H1 (cell line): Measurements from ENCODE around the gene ODC1. TPM values are rescaled to one million over a fixed set of nuclear protein-coding genes. Genes with fewer than 3 reads are reported as not detected.

Source experiments
- CTCF ChIA-PET: fragments of 300-600 bp; sonication (Branson Sonifier 250); formaldehyde crosslinking; loops from one replicate; lab custom pipeline; 2021; ENCODE audit not compliant: partially characterized antibody; lab: Charles Lee
- POLR2A ChIA-PET: fragments of 300-600 bp; sonication (Branson Sonifier 250); formaldehyde crosslinking; loops from one replicate; lab custom pipeline; 2021; ENCODE audit warnings: inconsistent platforms; ENCODE audit not compliant: partially characterized antibody; lab: Charles Lee
- DNase-seq, 2 experiments: peaks; one replicate each; pipeline versions ENCODE4 v3.0.0 to v3.0.0-alpha.2; 2010 to 2022; ENCODE audit warnings: low spot score in 2 of 2, low read depth in 1 of 2, mixed read lengths in 1 of 2
- FAIRE-seq: peaks from 2 replicates; lab custom pipeline; 2011; peaks lifted over from hg19 to GRCh38; lab: Jason Lieb, UNC
- H2AFZ ChIP-seq: 2 replicates; pipeline ENCODE4 v1.8.1; 2012; ENCODE audit warnings: low read length, inconsistent platforms
- H2AK5ac ChIP-seq: 2 replicates; pipeline ENCODE4 v1.6.1; 2013; ENCODE audit warnings: low read depth, low read length
- H2BK120ac ChIP-seq: replicated peaks from 2 replicates; pipeline ENCODE3; 2013; ENCODE audit warnings: low read depth, low read length, inconsistent platforms
- H2BK12ac ChIP-seq: 2 replicates; pipeline ENCODE4 v1.6.1; 2013; ENCODE audit warnings: low read depth, low read length
- H2BK15ac ChIP-seq: 2 replicates; pipeline ENCODE4 v1.6.1; 2013; ENCODE audit warnings: low read length
- H2BK20ac ChIP-seq: 2 replicates; pipeline ENCODE4 v1.6.1; 2013; ENCODE audit warnings: low read length
- H2BK5ac ChIP-seq: 2 replicates; pipeline ENCODE4 v1.6.1; 2013; ENCODE audit warnings: low read depth, low read length
- H3K14ac ChIP-seq: 2 replicates; pipeline ENCODE4 v1.6.1; 2013; ENCODE audit warnings: inconsistent platforms; ENCODE audit not compliant: insufficient read length
- H3K18ac ChIP-seq: 2 replicates; pipeline ENCODE4 v1.6.1; 2013; ENCODE audit warnings: low read length; ENCODE audit errors: extremely low read depth
- H3K23ac ChIP-seq: 2 replicates; pipeline ENCODE4 v1.6.1; 2013; ENCODE audit warnings: inconsistent platforms; ENCODE audit not compliant: insufficient read length
- H3K23me2 ChIP-seq: 2 replicates; pipeline ENCODE4 v1.6.1; 2013; ENCODE audit warnings: low read depth, low read length
- H3K27ac ChIP-seq: 2 replicates; pipeline ENCODE4 v1.6.1; 2011; ENCODE audit warnings: low read depth, low read length, inconsistent platforms
- H3K27me3 ChIP-seq, 4 experiments: replicated peaks in 1 of 4; 1 replicate in 1 of 4; 2 replicates in 3 of 4; pipeline versions ENCODE4 v1.6.1 to v1.8.1; 2011 to 2013; ENCODE audit warnings: low read length in 3 of 4, mild to moderate bottlenecking in 3 of 4, inconsistent platforms in 2 of 4, mixed read lengths in 2 of 4, moderate library complexity in 1 of 4; ENCODE audit not compliant: control insufficient read depth in 3 of 4, insufficient read depth in 3 of 4; ENCODE audit errors: extremely low read depth in 1 of 4
- H3K36me3 ChIP-seq, 4 experiments: 2 replicates each; pipeline versions ENCODE4 v1.6.1 to v1.8.1; 2011 to 2013; ENCODE audit warnings: mild to moderate bottlenecking in 4 of 4, low read length in 3 of 4, moderate library complexity in 2 of 4, control low read depth in 1 of 4, inconsistent platforms in 1 of 4; ENCODE audit not compliant: insufficient read depth in 4 of 4, control insufficient read depth in 2 of 4
- H3K4ac ChIP-seq: replicated peaks from 2 replicates; pipeline ENCODE3; 2013; ENCODE audit warnings: low read length, low read depth, mixed read lengths, inconsistent platforms; ENCODE audit not compliant: insufficient read length
- H3K4me1 ChIP-seq, 4 experiments: replicated peaks in 1 of 4; 1 replicate in 1 of 4; 2 replicates in 3 of 4; pipeline versions ENCODE4 v1.6.1 to v1.8.1; 2011 to 2013; ENCODE audit warnings: low read length in 3 of 4, inconsistent platforms in 2 of 4, mixed read lengths in 1 of 4; ENCODE audit not compliant: insufficient read depth in 4 of 4, control insufficient read depth in 3 of 4
- H3K4me2 ChIP-seq, 2 experiments: 2 replicates each; pipeline versions ENCODE4 v1.6.1 to v1.8.1; 2011 to 2013; ENCODE audit warnings: low read depth in 2 of 2, low read length in 2 of 2, control low read depth in 1 of 2, inconsistent platforms in 1 of 2, mild to moderate bottlenecking in 1 of 2; ENCODE audit not compliant: insufficient read depth in 1 of 2
- H3K4me3 ChIP-seq, 4 experiments: fragments of 200-600, 300-600 bp in 1 of 4; sonication (generic), shearing (Covaris generic), sonication (Bioruptor Twin) in 1 of 4; 2 replicates each; pipeline versions ENCODE4 v1.5.1 to v1.8.1; 2011 to 2016; ENCODE audit warnings: low read length in 4 of 4, low read depth in 3 of 4, control low read depth in 2 of 4, inconsistent platforms in 2 of 4, mild to moderate bottlenecking in 2 of 4, mixed read lengths in 1 of 4, moderate library complexity in 1 of 4; ENCODE audit not compliant: insufficient read depth in 2 of 4; ENCODE audit errors: extremely low read depth in 1 of 4
- H3K56ac ChIP-seq: replicated peaks from 2 replicates; pipeline ENCODE3; 2013; ENCODE audit warnings: low read depth, mild to moderate bottlenecking, mixed read lengths, low read length, inconsistent platforms; ENCODE audit not compliant: insufficient read length
- H3K79me1 ChIP-seq: 2 replicates; pipeline ENCODE4 v1.6.1; 2013; ENCODE audit warnings: low read depth, low read length, control low read depth
- H3K79me2 ChIP-seq, 2 experiments: 2 replicates each; pipeline versions ENCODE4 v1.6.1 to v1.8.1; 2012 to 2013; ENCODE audit warnings: low read length in 2 of 2, mild to moderate bottlenecking in 2 of 2, inconsistent platforms in 1 of 2; ENCODE audit not compliant: insufficient read depth in 2 of 2, control insufficient read depth in 1 of 2
- H3K9ac ChIP-seq, 4 experiments: replicated peaks in 1 of 4; 1 replicate in 1 of 4; 2 replicates in 3 of 4; pipeline versions ENCODE4 v1.6.1 to v1.8.1; 2011 to 2013; ENCODE audit warnings: low read depth in 3 of 4, low read length in 3 of 4, control low read depth in 2 of 4, mild to moderate bottlenecking in 2 of 4, moderate library complexity in 2 of 4, inconsistent platforms in 1 of 4; ENCODE audit errors: extremely low read depth in 1 of 4
- H3K9me3 ChIP-seq, 2 experiments: 2 replicates each; pipeline versions ENCODE4 v1.6.1 to v1.8.1; 2012 to 2013; ENCODE audit warnings: mild to moderate bottlenecking in 2 of 2, moderate library complexity in 2 of 2, control low read depth in 1 of 2, inconsistent platforms in 1 of 2, low read depth in 1 of 2, low read length in 1 of 2, mixed read lengths in 1 of 2; ENCODE audit not compliant: insufficient read depth in 2 of 2
- H4K20me1 ChIP-seq, 2 experiments: replicated peaks in 1 of 2; 2 replicates each; pipeline versions ENCODE3 to v1.8.1; 2011 to 2013; ENCODE audit warnings: inconsistent platforms in 2 of 2, low read length in 2 of 2, mild to moderate bottlenecking in 1 of 2; ENCODE audit not compliant: insufficient read depth in 2 of 2, control insufficient read depth in 1 of 2
- H4K5ac ChIP-seq: 2 replicates; pipeline ENCODE4 v1.6.1; 2013; ENCODE audit warnings: low read length, low read depth, mixed read lengths, inconsistent platforms; ENCODE audit not compliant: insufficient read length
- H4K8ac ChIP-seq: 2 replicates; pipeline ENCODE4 v1.8.0; 2013; ENCODE audit warnings: mild to moderate bottlenecking, moderate library complexity, low read length, inconsistent platforms; ENCODE audit not compliant: insufficient read depth; ENCODE audit errors: extremely low read depth
- H4K91ac ChIP-seq: replicated peaks from 2 replicates; pipeline ENCODE3; 2013; ENCODE audit warnings: low read length, mixed read lengths, inconsistent platforms; ENCODE audit not compliant: insufficient read length
- BRCA1 ChIP-seq: IDR thresholded peaks from 2 replicates; pipeline ENCODE4 v1.6.1; 2012; ENCODE audit warnings: low read depth, low read length, improper control_type of control experiment
- CBX5 ChIP-seq: fragments of 300-800, 300-1000 bp; sonication (generic); IDR thresholded peaks from 2 replicates; pipeline ENCODE4 v1.7.1; 2016; ENCODE audit warnings: antibody characterized with exemption, low read length, low read depth
- JUND ChIP-seq: IDR thresholded peaks from 2 replicates; pipeline ENCODE4 v1.6.1; 2011; ENCODE audit warnings: mild to moderate bottlenecking, improper control_type of control experiment, low read length
- SP1 ChIP-seq: IDR thresholded peaks from 2 replicates; pipeline ENCODE4 v1.6.1; 2011; ENCODE audit warnings: low read depth, low read length
- SP2 ChIP-seq: IDR thresholded peaks from 2 replicates; pipeline ENCODE4 v1.6.1; 2012; ENCODE audit warnings: mild to moderate bottlenecking, low read length, inconsistent platforms
- SRF ChIP-seq: IDR thresholded peaks from 2 replicates; pipeline ENCODE4 v1.6.1; 2011; ENCODE audit warnings: mild to moderate bottlenecking, low read depth, low read length, moderate library complexity
- ZNF274 ChIP-seq: IDR thresholded peaks from 2 replicates; pipeline ENCODE4 v1.7.0; 2012; ENCODE audit warnings: low read length, borderline replicate concordance; ENCODE audit errors: extremely low read depth
- WGBS, 2 experiments: shearing (Covaris generic) in 1 of 2; methylation state at CpG; one replicate each; pipeline versions ENCODE4 v1.1.6 to v1.1.7; 2013 to 2015; ENCODE audit warnings: low lambda C conversion rate in 2 of 2, mixed read lengths in 2 of 2, inconsistent platforms in 1 of 2, low coverage in 1 of 2, missing lambda C conversion rate in 1 of 2; ENCODE audit not compliant: insufficient replicate concordance in 2 of 2, insufficient coverage in 1 of 2, insufficient read length in 1 of 2; ENCODE audit errors: extremely low coverage in 1 of 2, missing lambda C conversion rate in 1 of 2; 5-methylcytosine and 5-hydroxymethylcytosine counted together
- polyA plus RNA-seq, 7 experiments: library from polyadenylated mRNA; depleted of rRNA in 3 of 7; stranded (reverse) in 5 of 7; unstranded in 2 of 7; fragments of >200 nt in 5 of 7; fragments of 200-250 nt in 2 of 7; gene quantifications; 1 replicate in 5 of 7; 2 replicates in 1 of 7; 4 replicates in 1 of 7; pipeline versions ENCODE4 v1.2.1 to v1.2.3, GENCODE V29; 2011 to 2013; ENCODE audit warnings: missing spikeins in 2 of 7, mixed read lengths in 2 of 7
- total RNA-seq: library from RNA; stranded (reverse); fragmentation: NEBNext Ultra II Directional; extraction: Animal tissue kit (Norgen Biotek cat#: 25700); gene quantifications from 2 replicates; pipeline ENCODE4 v1.2.1, GENCODE V29; 2021
- TF ChIP-seq, protein P1 (sequence below), 3 experiments: IDR thresholded peaks; 1 replicate in 2 of 3; 2 replicates in 1 of 3; pipeline versions ENCODE4 v1.5.1 to v1.6.1; 2011; ENCODE audit warnings: low read length in 3 of 3, mild to moderate bottlenecking in 3 of 3, inconsistent platforms in 2 of 3, low read depth in 1 of 3, moderate library complexity in 1 of 3; ENCODE audit not compliant: insufficient read depth in 1 of 3; ENCODE audit errors: control extremely low read depth in 1 of 3

Gene ODC1
- total and polyA plus RNA-seq, 2 of the 8 experiments (the other 6 are each of a cell fraction or from before 2014, with no cell fraction given), result 57.2 to 76.7 TPM

DNA sequence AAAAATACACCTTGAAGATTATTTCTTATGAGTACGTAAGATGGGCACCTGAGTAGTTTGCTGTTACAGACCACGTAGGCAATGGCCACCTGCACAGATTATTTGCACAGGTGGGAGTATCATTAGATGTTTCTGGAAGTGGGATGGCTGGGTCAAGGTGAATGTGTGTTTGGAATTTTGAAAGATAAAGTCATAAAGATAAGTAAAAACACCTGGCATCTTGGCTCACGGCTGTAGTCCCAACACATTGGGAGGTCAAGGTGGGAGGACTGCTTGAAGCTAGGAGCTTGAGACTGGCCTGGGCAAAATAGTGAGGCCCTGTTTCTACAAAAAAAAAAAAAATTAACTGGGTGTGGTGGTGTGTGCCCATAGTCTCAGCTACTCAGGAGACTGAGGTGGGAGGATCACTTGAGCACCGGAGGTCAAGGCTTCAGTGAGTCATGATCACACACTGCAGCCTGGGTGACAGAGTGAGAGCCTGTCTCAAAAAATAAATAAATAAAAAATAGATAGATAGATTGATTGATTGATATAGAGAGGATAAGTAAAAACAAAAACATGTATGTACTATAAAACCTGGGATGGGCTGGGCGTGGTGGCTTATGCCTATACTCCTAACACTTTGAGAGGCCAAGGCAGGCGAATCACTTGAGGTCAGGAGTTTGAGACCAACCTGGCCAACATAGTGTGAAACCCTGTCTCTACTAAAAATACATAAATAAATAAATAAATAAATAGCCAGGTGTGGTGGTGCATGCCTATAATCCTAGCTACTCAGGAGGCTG, 30.4 kb downstream of the ODC1 start:
- Histone ChIP-seq H4K91ac (no peak overlapping the region), H2AFZ (no peak overlapping the region), H3K4me1 (no peaks in the 10 kb centered on the region; a peak in 1 of 7 replicates), H4K5ac (no peak overlapping the region), H2BK20ac (no peak overlapping the region), H3K27ac (no peak overlapping the region), H4K8ac (no peak overlapping the region), H3K36me3 (no peaks in the 10 kb centered on the region), H3K4ac (no peak overlapping the region), H3K4me2 (no peak overlapping the region), H3K79me1 (no peaks in the 10 kb centered on the region), H2BK120ac (no peak overlapping the region), H3K27me3 (no peaks in the 10 kb centered on the region), H3K23me2 (no peaks in the 10 kb centered on the region), H3K4me3 (no peak overlapping the region), H3K23ac (no peak overlapping the region), H2BK5ac (no peak overlapping the region), H2AK5ac (no peak overlapping the region), H3K14ac (no peak overlapping the region), H3K9me3 (no peaks in the 10 kb centered on the region), H3K79me2 (no peaks in the 10 kb centered on the region), H4K20me1 (peaks cover 0 to 2% of the 10 kb centered on the region in 2 experiments), H2BK15ac (no peak overlapping the region), H3K56ac (no peak overlapping the region), H3K9ac (no peak overlapping the region), H3K18ac (no peak overlapping the region), H2BK12ac (no peak overlapping the region)
- FAIRE-seq (no peak), DNase-seq (no peak)
- ChIA-PET POLR2A (interaction anchor here (0.6 to 1.8 kb wide), 3 partner anchors 18 to 200 kb away, joined by 3 to 5 read pairs (median 4); no protein-coding TSS in a partner anchor), CTCF (interaction anchor here (1.0 to 3.6 kb wide), 5 partner anchors 9 to 276 kb away, joined by 3 to 41 read pairs (median 4); no protein-coding TSS in a partner anchor)
- WGBS, 2 experiments, result 91% methylated on average over 6 of the region's 6 CpGs; no CpG with 5 or more reads in 1 of the 2 experiments
- TF ChIP-seq SP1, result no peak
- no peak for TF ChIP-seq BRCA1
- no peak for TF ChIP-seq ZNF274
- TF ChIP-seq, protein P1, sequence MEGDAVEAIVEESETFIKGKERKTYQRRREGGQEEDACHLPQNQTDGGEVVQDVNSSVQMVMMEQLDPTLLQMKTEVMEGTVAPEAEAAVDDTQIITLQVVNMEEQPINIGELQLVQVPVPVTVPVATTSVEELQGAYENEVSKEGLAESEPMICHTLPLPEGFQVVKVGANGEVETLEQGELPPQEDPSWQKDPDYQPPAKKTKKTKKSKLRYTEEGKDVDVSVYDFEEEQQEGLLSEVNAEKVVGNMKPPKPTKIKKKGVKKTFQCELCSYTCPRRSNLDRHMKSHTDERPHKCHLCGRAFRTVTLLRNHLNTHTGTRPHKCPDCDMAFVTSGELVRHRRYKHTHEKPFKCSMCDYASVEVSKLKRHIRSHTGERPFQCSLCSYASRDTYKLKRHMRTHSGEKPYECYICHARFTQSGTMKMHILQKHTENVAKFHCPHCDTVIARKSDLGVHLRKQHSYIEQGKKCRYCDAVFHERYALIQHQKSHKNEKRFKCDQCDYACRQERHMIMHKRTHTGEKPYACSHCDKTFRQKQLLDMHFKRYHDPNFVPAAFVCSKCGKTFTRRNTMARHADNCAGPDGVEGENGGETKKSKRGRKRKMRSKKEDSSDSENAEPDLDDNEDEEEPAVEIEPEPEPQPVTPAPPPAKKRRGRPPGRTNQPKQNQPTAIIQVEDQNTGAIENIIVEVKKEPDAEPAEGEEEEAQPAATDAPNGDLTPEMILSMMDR (IDR thresholded peaks at IDR 0.05; ENCODE audit: control extremely low read depth in 1 of 3, insufficient read depth in 1 of 3, low read depth in 1 of 3, low read length in 3 of 3), result no peak
- TF ChIP-seq SP2, result no peak
- TF ChIP-seq SRF, result no peak
- no peak for TF ChIP-seq CBX5
- no peak for TF ChIP-seq JUND
